H54 (cell line): Measurements from ENCODE around the gene ASPG.
"Not testable (repeated sequence)": the region's sequence is repeated elsewhere in the genome, so short reads cannot be mapped to it uniquely, and the experiment has no call there.

Source experiments
- DNase-seq: peaks from one replicate; pipeline ENCODE4 v3.0.0; 2011; ENCODE audit warnings: low spot score, mixed read lengths; ENCODE audit not compliant: insufficient read length
- FAIRE-seq: peaks from 3 replicates; lab custom pipeline; 2011; peaks lifted over from hg19 to GRCh38; lab: Jason Lieb, UNC
- POLR2A ChIP-seq: IDR thresholded peaks from 2 replicates; pipeline ENCODE4 v1.6.1; 2011; ENCODE audit warnings: low read depth, mild to moderate bottlenecking, low read length

ASPG gene

DNA sequence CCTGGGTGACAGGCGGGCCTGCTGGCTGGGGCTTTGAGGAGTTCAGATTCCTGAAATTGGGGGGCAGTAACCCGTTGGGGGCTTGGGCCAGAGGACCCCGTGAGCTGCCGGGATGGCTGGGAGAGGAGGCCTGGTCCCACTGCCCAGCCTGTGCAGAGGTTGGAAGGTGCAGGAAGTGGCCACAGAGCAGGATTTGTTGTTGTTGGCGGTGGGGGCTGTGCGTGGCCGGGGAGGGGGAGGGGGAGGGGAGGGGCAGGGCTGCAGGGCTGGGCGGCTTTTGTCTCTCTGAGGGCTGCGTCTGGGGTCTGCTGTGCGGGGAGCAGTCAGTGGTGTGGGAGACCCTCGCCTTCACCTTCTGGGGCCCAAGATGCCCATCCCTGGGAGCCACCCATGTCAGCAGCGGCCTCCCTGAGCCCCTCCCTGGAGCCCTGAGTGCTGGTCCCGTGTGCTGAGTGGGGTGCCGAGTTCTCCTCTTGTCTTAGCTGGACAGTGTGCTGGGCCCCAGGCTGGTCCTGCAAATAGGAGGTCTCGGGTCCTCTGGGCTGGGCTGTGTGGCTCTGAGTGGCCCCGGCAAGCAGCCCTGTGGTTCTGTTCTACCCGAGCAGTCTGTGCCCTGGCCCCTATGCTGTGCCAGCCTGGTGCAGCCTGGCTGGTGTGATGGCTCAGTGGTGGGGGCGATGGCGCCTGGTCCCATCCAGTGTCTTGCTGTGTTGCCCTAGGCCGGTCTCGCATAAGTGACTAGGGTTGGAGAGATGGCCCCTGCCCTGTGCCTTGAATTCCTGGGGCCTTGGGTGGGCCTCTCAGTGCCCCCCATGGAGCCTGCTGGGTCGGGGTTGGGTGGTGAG, 63.2 kb downstream of the ASPG start:
- DNase-seq (no peak), FAIRE-seq (no peak)
- no peak for TF ChIP-seq POLR2A

DNA sequence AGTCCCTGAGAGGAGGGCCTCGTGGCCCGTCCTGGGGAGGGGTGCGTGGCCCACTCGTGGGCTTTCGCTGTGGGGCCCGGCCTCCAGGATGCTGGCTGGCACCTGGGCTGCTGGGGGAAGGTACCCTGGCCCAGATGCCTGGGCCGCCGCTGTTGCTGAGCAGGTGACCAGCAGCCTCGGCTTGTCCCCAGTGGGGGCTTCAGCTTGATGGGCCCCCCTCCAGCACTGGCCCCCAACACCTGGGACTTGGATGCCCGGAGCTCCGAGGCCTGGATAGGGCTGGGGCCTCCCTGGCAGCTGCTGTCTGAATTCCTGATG, 63.7 kb downstream of the ASPG start:
- no peak for TF ChIP-seq POLR2A
- no peak for DNase-seq
- FAIRE-seq = no peak

DNA sequence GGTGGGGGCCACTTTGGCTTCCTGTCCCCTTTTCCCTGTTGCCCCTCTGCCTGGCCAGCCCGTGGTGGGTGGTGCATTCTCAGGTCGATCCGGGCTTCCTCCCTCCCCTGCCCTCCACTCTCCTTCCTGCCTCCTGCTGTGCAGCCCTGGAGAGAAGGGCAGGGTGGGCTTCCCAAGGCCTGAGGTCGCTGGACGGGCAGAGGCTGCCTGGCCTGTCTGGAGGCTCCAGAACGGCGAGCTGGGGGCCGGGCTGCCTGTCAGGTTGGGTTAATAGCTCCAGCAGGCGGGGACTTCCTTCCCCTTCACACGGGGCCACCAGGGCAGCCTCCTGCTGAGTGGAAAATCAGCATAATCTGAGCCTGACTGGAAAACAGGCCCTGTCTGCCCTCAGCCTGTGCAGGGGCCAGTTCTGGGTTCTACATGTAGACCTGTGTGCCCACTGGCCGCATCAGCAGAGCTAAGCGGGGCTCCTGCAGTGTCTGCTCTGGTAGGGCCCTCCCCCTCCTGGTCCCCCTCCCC, 64.2 kb downstream of the ASPG start:
- no peak for TF ChIP-seq POLR2A
- DNase-seq = peak; percentile 82
- peak; percentile 30 for FAIRE-seq

GRCh38 chr14:104150136-104151025, 64.9 kb downstream of the ASPG start:
- FAIRE-seq (peak; percentile 75), DNase-seq (peak; percentile 76)
- TF ChIP-seq POLR2A = no peak

GRCh38 chr14:104151026-104151381, 65.5 kb downstream of the ASPG start:
- DNase-seq (no peak), FAIRE-seq (no peak)
- TF ChIP-seq POLR2A = no peak

DNA sequence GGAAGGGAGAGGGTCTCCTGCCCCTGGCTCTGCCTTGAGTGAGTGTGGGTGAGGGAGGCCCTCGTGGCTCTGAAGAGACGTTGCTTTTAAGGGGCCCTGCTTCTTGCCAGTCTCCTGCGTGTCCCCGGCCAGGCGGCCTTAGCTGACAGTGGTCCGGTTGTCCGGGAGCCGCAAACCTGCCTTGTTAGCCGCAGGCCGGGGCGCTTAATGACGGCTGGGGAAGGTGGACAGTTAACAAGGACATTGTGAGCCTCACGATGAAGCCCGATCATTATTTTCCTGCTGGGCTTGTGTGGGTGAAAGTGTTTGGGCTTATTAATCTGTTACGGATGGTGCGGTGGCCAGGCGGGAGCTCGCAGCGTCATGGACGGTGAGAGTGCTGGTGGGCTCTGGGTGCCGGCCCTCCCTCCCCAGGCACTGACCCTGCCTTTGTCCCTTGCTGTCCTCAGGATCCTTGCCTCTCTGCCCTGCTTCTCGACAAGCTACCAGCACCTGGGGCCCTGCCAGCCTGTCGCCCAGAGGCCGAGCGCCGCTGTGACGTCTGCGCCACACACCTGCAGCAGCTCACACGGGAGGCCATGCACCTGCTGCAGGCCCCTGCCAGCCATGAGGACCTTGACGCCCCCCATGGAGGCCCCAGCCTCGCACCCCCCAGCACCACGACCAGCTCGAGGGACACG, 66.2 kb downstream of the ASPG start:
- FAIRE-seq (no peak), DNase-seq (no peak)
- no peak for TF ChIP-seq POLR2A

DNA sequence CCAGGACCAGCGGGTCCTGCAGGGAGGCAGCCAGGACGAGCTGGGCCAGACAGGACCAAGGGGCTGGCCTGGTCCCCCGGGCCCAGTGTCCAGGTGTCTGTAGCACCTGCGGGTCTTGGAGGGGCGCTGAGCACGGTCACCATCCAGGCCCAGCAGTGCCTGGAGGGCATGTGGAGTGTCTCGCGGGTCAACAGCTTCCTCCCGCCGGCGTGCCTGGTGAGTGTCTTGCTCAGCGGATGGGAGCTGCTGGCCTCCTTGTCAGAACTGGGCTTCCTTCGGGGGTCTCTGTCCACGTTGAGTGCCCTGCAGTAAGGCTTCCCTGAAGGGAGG, 66.7 kb downstream of the ASPG start:
- no peak for TF ChIP-seq POLR2A
- no peak for DNase-seq
- FAIRE-seq = no peak

GRCh38 chr14:104152686-104153393, 67.3 kb downstream of the ASPG start:
- FAIRE-seq (no peak), DNase-seq (no peak)
- TF ChIP-seq POLR2A = no peak

DNA sequence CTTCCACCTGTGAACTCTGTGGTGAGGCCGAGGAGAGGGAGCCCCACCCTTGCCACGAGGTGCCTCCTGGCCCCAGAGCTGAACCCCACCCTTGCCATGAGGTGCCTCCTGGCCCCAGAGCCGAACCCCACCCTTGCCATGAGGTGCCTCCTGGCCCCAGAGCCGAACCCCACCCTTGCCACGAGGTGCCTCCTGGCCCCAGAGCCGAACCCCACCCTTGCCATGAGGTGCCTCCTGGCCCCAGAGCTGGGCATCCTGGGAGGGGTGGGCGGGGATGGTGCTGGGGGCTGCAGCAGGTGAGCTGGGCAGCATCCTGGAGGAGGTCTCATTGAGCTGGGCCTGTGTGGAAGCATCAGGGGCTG, 67.9 kb downstream of the ASPG start:
- DNase-seq, FAIRE-seq: not testable (repeated sequence)

DNA sequence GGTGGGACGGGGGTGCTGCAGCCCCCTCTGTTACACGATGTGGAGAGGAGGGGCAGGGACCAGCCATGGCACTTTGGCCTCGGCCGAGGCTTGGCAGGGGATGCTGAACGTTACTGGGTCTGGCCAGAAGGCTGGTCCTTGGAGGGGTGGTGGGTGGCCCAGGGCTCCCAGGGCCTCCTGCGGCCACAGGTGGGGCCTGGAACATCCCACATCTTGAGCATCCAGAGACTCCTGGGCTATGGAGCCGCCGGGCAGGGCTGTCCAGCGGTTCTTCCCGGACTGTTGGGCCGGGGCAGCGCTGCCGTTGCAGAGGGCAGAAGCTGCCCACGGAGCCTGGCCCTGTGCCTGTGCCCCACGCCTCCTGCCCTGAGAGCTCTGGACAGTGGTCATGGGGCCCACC, 68.7 kb downstream of the ASPG start:
- no peak for FAIRE-seq
- TF ChIP-seq POLR2A = no peak

DNA sequence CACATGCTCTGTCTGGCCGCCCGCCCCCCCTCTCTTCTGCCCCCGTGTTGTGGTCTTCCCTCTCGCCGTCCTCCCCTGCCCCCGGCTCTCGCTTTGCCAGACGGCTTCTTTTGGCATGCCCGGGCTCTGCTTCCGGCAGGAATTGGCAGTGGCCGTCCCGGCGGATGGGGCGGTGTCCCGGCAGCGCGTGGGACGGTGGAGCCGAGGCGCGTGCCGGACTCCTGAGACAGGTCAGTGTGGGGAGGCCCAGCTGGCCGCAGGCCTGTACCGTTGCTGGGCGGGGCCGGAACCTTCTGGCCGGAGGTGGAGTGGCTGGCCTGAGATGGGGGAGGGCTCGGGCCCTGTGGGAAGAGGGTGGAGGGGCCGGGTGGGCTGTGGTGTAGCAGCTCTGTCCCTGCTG, 70.0 kb downstream of the ASPG start:
- TF ChIP-seq POLR2A = no peak
- no peak for DNase-seq
- FAIRE-seq = no peak

More for the DNA sequence above, 68.7 kb downstream of the ASPG start:
- no peak for DNase-seq

GRCh38 chr14:104156142-104156541, 70.6 kb downstream of the ASPG start:
- DNase-seq (no peak), FAIRE-seq (no peak)
- TF ChIP-seq POLR2A = no peak

DNA sequence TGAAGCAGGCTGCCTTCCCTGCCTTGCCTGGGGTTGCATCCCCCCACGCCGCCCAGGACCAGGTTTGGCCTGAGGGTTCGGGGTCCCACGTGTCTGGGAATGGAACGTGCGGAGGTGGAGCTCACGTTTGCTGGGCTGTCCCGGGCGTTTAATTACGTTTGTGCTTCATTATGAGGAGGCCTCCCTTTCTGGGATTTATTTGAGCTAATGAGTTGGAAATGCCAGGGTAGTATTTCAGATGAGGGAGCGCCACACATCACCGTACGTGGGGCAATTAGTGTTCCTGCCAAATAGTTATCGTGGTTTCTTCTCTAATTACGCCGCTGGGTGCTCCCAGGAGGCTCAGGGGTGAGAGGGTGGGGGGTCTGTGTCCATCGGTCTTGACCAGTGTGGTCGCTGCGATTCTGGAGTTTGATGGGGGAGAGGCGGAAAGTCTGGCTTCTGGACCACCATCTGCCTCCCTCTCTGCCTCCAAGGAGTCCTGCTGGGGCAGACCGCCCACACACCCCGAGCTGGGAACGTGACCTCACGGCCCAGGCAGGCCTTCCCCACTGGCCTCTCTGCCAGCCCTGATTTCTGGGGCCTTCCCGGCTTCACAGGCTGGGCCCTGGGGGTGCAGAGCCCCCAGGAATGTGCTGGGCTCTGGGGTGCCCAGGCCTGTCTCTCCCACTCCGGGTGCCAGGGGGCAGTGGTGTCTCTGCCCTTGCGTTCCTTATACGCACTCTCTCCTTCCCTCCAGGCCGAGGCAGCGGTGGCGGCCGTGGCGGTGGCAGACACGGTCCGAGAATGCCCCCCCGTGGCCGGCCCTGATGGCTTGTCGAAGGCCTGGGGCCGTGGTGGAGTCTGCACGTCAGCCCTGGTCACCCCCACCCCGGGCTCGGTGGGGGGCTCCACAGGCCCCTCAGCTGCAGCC, 71.8 kb downstream of the ASPG start:
- TF ChIP-seq POLR2A = no peak
- FAIRE-seq = no peak
- DNase-seq = no peak
